GM12865 (cell line): ENCODE data around the gene BEAN1.

Experiments used
- DNase-seq: peaks from one replicate; pipeline ENCODE4 v3.0.0; 2010; ENCODE audit warnings: low read depth
- H3K4me3 ChIP-seq: 2 replicates; pipeline ENCODE4 v1.5.1; 2011; ENCODE audit warnings: mild to moderate bottlenecking, low read depth, low read length, control low read depth
- CTCF ChIP-seq: IDR thresholded peaks from 2 replicates; pipeline ENCODE4 v1.5.1; 2011; ENCODE audit warnings: low read length, control low read depth, low read depth, inconsistent platforms; ENCODE audit not compliant: insufficient read depth; ENCODE audit errors: missing control alignments

The BEAN1 gene

GRCh38 chr16:66473654-66474519, 46.8 kb downstream of the BEAN1 start:
- no peak overlapping the region for H3K4me3 ChIP-seq
- no peak for DNase-seq
- no peak for TF ChIP-seq CTCF

- no peak for TF ChIP-seq CTCF
- no peak overlapping the region for H3K4me3 ChIP-seq
- DNase-seq: peak; percentile 61
Measured at GRCh38 chr16:66474750-66475199, 47.7 kb downstream of the BEAN1 start.

- no peak for TF ChIP-seq CTCF
- DNase-seq: no peak
Measured at GRCh38 chr16:66475232-66475631, 48.1 kb downstream of the BEAN1 start.

GRCh38 chr16:66476328-66477027, 49.4 kb downstream of the BEAN1 start:
- peak; percentile 26 for DNase-seq
- H3K4me3 ChIP-seq: no peak overlapping the region
- no peak for TF ChIP-seq CTCF

More at GRCh38 chr16:66475232-66475631, 48.1 kb downstream of the BEAN1 start:
- H3K4me3 ChIP-seq: no peak overlapping the region

- TF ChIP-seq CTCF: no peak
- no peak for DNase-seq
- H3K4me3 ChIP-seq: no peak overlapping the region
Measured at GRCh38 chr16:66477028-66477515, 50.0 kb downstream of the BEAN1 start.

- no peak overlapping the region for H3K4me3 ChIP-seq
- DNase-seq: peak; percentile 76
- peak; percentile 88 for TF ChIP-seq CTCF
Measured at GRCh38 chr16:66478733-66479511, 51.8 kb downstream of the BEAN1 start.
